Mesodermal cell (in vitro differentiated cells): ENCODE measurements around the gene FAM184A.

Experiments used
- H3K27ac ChIP-seq: 2 replicates; pipeline ENCODE4 v1.7.0; 2013; ENCODE audit warnings: mild to moderate bottlenecking, low read depth, low read length, moderate library complexity; ENCODE audit not compliant: severe bottlenecking
- H3K36me3 ChIP-seq: 2 replicates; pipeline ENCODE4 v1.7.1; 2013; ENCODE audit warnings: mild to moderate bottlenecking, low read length, moderate library complexity; ENCODE audit not compliant: control insufficient read depth, insufficient read depth
- H3K4me1 ChIP-seq: one replicate; pipeline ENCODE4 v1.7.1; 2013; ENCODE audit warnings: mild to moderate bottlenecking, low read length; ENCODE audit not compliant: insufficient read depth, control insufficient read depth, poor library complexity, severe bottlenecking
- H3K4me3 ChIP-seq: 2 replicates; pipeline ENCODE4 v1.7.0; 2013; ENCODE audit warnings: low read length, control low read depth, mild to moderate bottlenecking; ENCODE audit not compliant: insufficient read depth, poor library complexity, severe bottlenecking; ENCODE audit errors: extremely low read depth
- H3K9me3 ChIP-seq: 2 replicates; pipeline ENCODE4 v1.7.1; 2013; ENCODE audit warnings: mild to moderate bottlenecking, low read length, moderate library complexity; ENCODE audit not compliant: control insufficient read depth
- WGBS, 2 experiments: methylation state at CpG; one replicate each; pipeline ENCODE4 v1.1.5; 2013; ENCODE audit warnings: missing lambda C conversion rate in 2 of 2; ENCODE audit not compliant: insufficient coverage in 2 of 2; 5-methylcytosine and 5-hydroxymethylcytosine counted together

The FAM184A gene

GRCh38 chr6:118984342-118984741 lies 94.1 kb downstream of the FAM184A start:
- H3K4me3 ChIP-seq, result no peak overlapping the region
- H3K4me1 ChIP-seq, result no peaks in the 10 kb centered on the region
- H3K36me3 ChIP-seq, result no peaks in the 10 kb centered on the region
- WGBS, 2 experiments, result 80 to 100% methylated on average over 1 of the region's 2 CpGs
- H3K27ac ChIP-seq, result no peak overlapping the region
- H3K9me3 ChIP-seq, result no peaks in the 10 kb centered on the region

GRCh38 chr6:118982575-118982911 lies 95.9 kb downstream of the FAM184A start:
- H3K36me3 ChIP-seq, result no peaks in the 10 kb centered on the region
- H3K4me1 ChIP-seq, result no peaks in the 10 kb centered on the region
- no peaks in the 10 kb centered on the region for H3K9me3 ChIP-seq
- H3K4me3 ChIP-seq, result no peak overlapping the region
- no peak overlapping the region for H3K27ac ChIP-seq
- no CpG with 5 or more reads among the region's 3 CpGs for WGBS, 2 experiments

DNA sequence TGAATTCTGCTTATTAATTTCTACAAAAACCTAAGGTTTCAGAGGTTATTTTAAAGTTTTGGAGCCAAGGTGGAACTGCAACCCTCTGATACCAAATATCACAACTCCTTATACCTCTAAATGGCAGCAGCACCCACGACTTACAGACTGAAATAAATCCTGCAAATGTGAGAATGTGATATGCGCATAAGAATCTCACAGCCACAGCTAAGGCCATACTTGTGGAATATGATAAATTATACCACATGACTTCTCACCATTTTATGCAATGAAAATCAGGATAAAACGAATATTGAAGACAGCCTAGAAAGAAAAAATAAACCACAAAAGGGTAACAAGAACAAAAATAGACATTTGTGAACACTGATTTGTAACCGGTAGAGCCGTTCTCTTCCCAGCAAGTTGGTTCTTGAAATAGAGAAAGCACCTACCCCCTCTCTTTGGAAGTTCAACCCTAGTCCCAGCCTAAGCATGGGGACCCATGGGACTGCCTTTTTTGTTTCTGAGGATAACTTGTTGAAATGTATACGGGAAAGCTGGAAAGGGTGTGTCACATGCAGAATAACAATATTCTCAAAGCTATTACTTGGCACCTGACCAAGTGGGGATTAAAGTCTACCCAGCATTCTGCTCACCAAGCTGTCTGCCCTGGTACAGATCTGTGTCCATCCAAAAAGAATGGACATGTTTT lies 96.4 kb downstream of the FAM184A start:
- H3K36me3 ChIP-seq, result no peaks in the 10 kb centered on the region
- 90 to 92% methylated on average over 2 of the region's 6 CpGs for WGBS, 2 experiments
- no peaks in the 10 kb centered on the region for H3K9me3 ChIP-seq
- no peaks in the 10 kb centered on the region for H3K4me1 ChIP-seq
- no peak overlapping the region for H3K27ac ChIP-seq
- H3K4me3 ChIP-seq, result no peak overlapping the region

DNA sequence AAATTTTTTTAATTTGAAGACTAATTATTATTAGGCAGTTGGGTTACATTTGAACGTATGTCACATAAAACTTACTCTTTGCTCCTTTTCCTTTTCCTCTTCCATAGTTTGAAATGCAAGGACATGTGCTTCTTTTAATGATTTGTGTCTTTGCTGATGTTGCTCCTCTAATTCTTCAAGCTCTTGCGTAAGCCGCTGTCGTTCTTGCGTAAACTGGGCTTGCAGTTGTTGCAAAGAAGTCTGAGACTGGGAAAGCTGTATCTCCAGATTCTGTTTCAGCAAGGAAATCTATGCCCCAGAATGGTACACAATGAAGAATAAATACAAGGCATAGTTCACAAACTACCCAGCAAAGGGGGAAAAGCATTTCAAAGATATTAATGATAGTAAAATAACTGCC lies 98.4 kb downstream of the FAM184A start:
- no peaks in the 10 kb centered on the region for H3K36me3 ChIP-seq
- H3K4me1 ChIP-seq, result no peaks in the 10 kb centered on the region
- H3K27ac ChIP-seq, result no peak overlapping the region
- no peaks in the 10 kb centered on the region for H3K9me3 ChIP-seq
- WGBS, 2 experiments, result 89% methylated on average over 3 of the region's 5 CpGs; no CpG with 5 or more reads in 1 of the 2 experiments
- H3K4me3 ChIP-seq, result no peak overlapping the region

DNA sequence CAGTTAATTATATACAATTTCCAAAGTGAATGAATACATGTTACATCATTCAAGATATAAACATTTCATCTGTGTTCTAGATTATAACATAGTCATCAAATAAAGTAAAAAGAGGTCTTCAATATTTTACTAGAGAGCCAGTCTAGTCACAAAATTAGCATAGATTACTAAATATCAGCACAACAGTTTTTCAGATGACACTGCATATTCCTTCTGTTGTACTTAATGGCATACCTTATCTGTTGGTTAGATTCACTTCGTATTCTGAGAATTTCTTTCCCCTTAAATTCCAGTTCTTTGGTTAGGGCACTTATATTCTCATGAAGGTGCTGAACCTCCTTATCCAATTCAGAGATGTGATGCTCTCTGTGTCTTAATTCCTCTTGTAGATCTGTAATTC lies 103.7 kb downstream of the FAM184A start:
- WGBS, 2 experiments, result 100% methylated on average over 1 of the region's 1 CpG; no CpG with 5 or more reads in 1 of the 2 experiments
- no peaks in the 10 kb centered on the region for H3K4me1 ChIP-seq
- no peak overlapping the region for H3K4me3 ChIP-seq
- no peaks in the 10 kb centered on the region for H3K9me3 ChIP-seq
- no peaks in the 10 kb centered on the region for H3K36me3 ChIP-seq
- H3K27ac ChIP-seq, result no peak overlapping the region

GRCh38 chr6:118971682-118972081 lies 106.8 kb downstream of the FAM184A start:
- Histone ChIP-seq H3K9me3 (no peaks in the 10 kb centered on the region), H3K27ac (no peak overlapping the region), H3K36me3 (no peaks in the 10 kb centered on the region), H3K4me1 (no peaks in the 10 kb centered on the region), H3K4me3 (no peak overlapping the region)
- WGBS, 2 experiments, result 89 to 100% methylated on average over 1 of the region's 1 CpG

GRCh38 chr6:118970866-118971265 lies 107.6 kb downstream of the FAM184A start:
- Histone ChIP-seq H3K4me3 (no peak overlapping the region), H3K36me3 (no peaks in the 10 kb centered on the region), H3K27ac (no peak overlapping the region), H3K9me3 (no peaks in the 10 kb centered on the region), H3K4me1 (no peaks in the 10 kb centered on the region)
- 100% methylated on average over 1 of the region's 3 CpGs; no CpG with 5 or more reads in 1 of the 2 experiments for WGBS, 2 experiments

GRCh38 chr6:118968416-118968815 lies 110.0 kb downstream of the FAM184A start:
- H3K27ac ChIP-seq, result no peak overlapping the region
- no CpG with 5 or more reads among the region's 2 CpGs for WGBS, 2 experiments
- no peak overlapping the region for H3K4me3 ChIP-seq
- H3K36me3 ChIP-seq, result no peaks in the 10 kb centered on the region
- H3K9me3 ChIP-seq, result no peaks in the 10 kb centered on the region
- no peaks in the 10 kb centered on the region for H3K4me1 ChIP-seq

DNA sequence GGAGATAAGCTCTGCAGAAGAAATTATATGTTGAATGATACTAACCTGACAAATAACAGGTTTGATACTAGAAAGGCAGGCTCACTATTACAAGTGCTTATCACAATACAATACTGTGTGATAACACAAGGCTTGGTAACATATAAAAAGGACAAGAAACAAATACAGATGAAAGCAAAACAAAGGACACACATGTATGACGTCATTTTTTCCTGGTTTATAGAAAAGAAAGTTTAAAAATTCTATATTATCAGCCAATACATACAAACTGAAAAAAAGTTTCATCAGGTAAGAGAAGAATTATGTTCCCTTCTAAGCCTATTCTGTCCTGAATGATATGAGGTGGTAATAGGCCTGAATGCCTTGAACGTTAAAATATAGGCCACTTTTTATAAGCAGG lies 111.2 kb downstream of the FAM184A start:
- no peaks in the 10 kb centered on the region for H3K9me3 ChIP-seq
- no peak overlapping the region for H3K4me3 ChIP-seq
- 88 to 100% methylated on average over 1 of the region's 2 CpGs for WGBS, 2 experiments
- H3K27ac ChIP-seq, result no peak overlapping the region
- H3K36me3 ChIP-seq, result no peaks in the 10 kb centered on the region
- H3K4me1 ChIP-seq, result peaks cover under 1% of the 10 kb centered on the region

- H3K4me1 ChIP-seq, result peaks cover 3% of the 10 kb centered on the region
- H3K4me3 ChIP-seq, result no peak overlapping the region
- no peaks in the 10 kb centered on the region for H3K9me3 ChIP-seq
- H3K27ac ChIP-seq, result no peak overlapping the region
- no peaks in the 10 kb centered on the region for H3K36me3 ChIP-seq
- 92% methylated on average over 2 of the region's 2 CpGs; no CpG with 5 or more reads in 1 of the 2 experiments for WGBS, 2 experiments
Measured at GRCh38 chr6:118965843-118966370, 112.6 kb downstream of the FAM184A start.

GRCh38 chr6:118965371-118965770 lies 113.1 kb downstream of the FAM184A start:
- no peak overlapping the region for H3K4me3 ChIP-seq
- no peak overlapping the region for H3K27ac ChIP-seq
- peaks cover 3% of the 10 kb centered on the region for H3K4me1 ChIP-seq
- H3K36me3 ChIP-seq, result no peaks in the 10 kb centered on the region
- no peaks in the 10 kb centered on the region for H3K9me3 ChIP-seq
- WGBS, 2 experiments, result no CpG with 5 or more reads among the region's 3 CpGs
